HG03520 (cell line): ENCODE data around the gene EFTUD2.
"Not testable (repeated sequence)": the region's sequence is repeated elsewhere in the genome, so short reads cannot be mapped to it uniquely, and the experiment has no call there.

Source experiments
- ATAC-seq: cut with Tn5 transposase; IDR thresholded peaks from one replicate; pipeline ENCODE4 v1.9.1; 2021; ENCODE audit warnings: mild to moderate bottlenecking, moderate library complexity; ENCODE audit not compliant: unreplicated experiment

EFTUD2 gene

DNA sequence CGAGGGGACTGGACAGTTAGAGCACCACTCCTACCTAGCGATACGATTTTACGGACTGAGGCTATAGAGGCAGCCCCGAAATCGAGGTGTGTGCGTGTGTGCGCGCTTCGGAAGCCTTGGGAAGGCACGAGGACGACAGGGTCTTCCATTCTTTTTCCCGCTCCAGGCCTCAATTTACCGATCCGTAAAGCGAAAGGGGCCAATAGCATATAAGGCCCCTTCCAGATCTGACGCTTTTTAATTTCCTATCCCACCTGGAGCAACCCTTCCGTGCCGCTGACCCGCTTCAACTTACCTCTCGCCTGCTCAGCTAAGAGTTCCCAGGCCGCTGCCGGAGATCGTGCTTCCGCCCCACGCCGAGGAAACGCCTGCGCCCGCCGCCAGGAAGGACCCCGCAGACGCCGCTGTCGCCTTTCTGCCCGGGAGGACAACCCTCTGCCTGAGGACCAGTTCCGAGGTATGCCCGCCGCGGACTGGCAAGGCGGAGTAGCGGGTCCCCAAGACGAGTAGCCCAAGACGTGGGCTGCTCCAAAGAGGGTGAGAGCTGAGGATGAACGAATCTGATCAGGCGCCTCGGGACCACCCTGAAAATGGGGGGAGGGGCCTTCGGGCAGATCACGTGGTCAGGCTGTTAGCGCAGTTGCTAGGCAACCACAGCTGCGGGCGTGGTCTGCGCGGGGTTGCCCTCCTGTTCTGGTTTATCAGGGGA, at the start of gene EFTUD2:
Gene EFTUD2, minus strand, starts transcription at position 372 of the 709 bp plus-strand sequence. CDS start 4,924 bp downstream, outside the sequence.
- ATAC-seq: peak; percentile 61

DNA sequence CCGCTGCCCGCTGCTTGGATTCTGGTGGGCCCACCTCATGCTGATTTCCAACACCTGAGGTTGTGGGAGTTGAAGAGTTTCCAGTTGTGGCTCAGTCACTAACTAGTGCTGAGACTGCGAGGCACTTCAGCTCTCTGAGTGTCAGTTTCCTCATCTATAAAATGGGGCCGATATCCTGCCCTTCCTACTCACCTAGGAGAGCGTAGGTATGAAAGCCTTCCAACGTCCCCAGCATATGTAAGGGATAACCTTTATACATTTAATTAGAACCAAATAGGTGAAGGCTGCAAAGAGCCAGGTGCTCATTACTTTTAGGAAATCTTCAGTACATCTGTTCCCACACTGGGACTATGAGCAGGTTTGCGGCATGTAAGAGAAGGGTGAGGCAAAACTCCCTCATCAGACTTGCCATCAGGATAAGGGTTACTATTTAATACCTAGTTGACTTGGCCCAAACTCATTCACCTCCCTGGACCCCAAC, 49.1 kb upstream of the EFTUD2 start:
- no peak for ATAC-seq

DNA sequence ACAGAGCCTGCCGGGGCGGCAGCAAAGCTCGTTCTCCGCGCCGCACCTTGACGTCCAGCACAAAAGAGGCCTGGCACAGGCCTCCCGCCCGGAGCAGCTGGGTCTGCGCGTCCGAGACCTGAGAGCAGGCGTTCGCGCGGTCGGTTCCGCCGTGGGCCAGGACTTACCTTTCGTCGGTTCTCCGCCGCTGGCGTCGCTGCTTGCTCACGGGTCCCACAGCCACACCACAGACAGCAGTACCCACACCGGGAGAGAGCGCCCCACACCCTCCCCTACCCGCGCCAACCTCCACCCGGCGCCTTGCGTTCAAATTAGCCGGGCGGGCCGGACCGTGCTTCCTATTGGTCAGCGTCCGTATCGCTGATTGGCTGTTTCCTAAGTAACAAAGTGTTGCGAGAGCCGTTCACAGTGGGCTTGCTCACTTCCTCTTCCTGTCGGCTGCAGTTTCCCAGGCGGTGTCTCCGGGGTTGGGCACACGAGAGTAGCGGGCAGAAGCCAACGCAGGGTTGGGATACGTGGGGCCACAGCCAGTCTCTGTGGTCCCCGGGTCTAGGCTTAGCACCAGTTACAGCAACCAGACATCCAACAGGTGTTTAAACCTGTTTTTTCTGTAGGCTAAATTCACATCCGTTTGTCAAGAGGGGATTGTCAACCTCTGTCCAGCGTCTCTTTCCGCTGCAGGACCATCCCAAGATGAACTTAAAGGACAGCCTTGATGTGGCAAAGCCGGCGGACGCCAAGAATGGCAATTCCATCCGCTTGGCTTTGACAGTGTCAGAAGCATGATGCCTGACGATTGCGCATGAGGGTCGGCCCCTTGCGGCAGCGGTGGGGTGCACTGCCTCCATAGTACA, 48.4 kb upstream of the EFTUD2 start, which contains the start of gene KIF18B:
Gene KIF18B, minus strand, starts transcription at position 313 of the 854 bp plus-strand sequence. CDS start 11,429 bp downstream, outside the sequence.
- no peak for ATAC-seq

DNA sequence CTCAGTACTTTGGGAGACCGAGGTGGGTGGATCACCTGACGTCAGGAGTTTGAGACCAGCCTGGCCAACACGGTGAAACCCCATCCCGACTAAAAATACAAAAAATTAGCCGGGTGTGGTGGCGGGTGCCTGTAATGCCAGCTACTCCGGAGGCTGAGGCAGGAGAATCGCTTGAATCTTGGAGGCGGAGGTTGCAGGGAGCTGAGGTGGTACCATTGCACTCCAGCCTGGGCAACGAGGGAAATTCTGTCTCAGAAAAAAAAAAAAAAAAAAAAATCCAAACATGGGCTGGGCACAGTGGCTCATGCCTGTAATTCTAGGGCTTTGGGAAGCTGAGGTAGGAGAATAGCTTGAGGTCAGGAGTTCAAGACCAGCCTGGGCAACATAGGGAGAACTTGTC, 46.4 kb upstream of the EFTUD2 start:
- not testable (repeated sequence) for ATAC-seq

DNA sequence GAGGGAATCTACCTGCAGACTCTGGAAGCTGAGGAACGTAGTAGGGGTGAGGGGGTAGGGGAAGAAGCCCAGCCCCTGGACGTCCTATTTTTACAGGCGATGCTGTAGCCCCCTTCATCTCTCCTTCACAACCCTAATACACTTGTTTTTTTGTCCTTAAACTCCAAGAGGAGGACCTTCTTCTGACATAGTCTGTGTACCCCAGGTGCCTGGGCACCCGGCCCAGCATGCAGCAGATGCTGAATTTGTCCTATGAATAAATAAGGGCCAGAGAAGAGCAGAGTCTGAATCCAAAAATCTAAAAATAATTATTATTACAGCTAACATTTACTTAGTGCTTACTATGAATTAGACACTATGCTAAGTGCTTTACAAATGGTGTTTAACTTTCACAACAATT, 43.2 kb upstream of the EFTUD2 start:
- ATAC-seq: no peak

DNA sequence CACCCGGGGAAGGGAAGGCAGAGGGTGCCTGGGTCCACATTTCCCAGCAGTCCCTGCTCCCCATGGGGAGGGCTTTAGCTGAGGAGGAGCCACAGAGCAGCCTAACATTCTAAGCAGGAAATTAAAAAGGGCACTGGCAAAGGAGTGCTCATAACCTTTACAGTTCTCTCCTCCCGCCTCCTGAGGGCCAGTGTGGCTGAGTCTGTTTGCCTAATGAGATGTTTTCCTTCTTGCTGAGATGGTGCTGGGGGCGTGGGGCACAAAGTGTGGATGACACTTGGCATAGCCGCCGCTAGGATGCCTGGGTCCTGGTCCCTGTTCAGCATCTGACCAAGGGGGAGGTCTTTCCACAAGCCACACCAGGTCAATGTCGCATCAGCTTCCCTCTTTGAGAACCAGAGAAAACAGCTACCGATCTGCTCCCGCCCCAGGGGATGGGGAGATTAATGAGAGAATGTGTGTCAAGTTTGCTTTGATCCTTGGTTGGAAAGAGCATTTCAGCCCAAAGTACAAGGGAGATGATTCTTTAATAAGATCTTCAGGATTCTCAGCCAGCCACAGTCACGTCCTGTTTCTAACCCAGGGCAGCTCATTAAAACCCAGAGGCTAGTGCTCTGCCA, 42.6 kb upstream of the EFTUD2 start:
- ATAC-seq: no peak

DNA sequence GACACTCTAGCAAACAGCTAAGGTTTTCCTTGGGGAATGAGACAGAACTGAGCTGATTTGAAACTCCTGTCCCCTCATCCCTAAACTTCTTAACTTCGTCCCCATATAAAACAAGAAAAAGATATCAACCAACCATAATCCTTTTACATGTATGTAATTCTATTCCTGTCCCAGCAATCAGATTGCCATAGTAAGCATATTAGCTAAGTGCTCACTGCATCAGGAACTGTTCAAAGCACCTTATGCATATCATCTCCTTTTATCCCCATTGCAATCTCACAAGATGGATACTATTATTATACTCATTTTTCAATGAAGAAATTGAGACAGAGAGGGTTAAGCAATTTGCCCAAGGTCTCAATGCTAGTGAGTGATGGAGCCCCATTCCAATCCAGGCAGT, 41.5 kb upstream of the EFTUD2 start:
- no peak for ATAC-seq

DNA sequence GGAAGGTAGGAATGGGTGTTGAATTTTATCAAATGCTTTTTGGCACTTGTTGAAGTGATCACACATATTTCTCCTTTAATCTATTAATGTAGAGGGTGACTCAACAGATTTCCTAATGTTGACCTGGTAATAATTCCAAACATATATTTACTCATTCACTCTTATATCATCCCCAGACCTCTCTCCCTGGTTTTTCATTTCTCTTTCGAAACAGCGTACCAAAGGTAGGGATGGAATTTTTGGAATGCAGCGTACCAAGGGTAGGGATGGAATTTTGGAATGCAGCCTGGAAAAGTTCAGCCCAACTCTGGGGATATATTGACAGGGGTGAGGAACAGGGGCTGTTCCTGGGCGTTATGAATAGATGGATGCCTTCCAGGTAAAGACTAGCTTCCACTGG, 41.1 kb upstream of the EFTUD2 start:
- ATAC-seq: no peak

DNA sequence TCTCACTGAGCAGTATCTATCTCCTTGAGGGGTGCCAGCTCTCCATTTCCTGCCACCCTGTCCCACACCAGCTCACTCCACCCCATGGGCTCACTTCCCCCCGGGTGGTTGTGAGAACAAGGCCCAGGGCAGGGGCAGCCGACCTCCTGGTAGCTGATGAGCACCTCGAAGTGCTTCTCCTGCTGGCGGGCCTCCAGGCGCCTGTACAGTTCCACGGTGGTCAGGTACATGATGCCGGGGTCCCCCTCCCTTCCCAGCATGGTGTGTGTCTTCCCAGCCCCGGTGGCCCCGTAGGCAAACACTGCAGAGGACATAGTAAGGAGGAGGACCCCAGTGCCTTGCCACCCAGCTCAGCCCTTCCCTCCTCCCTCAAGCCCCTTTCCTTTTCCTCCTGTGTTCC, 35.9 kb upstream of the EFTUD2 start:
- ATAC-seq: no peak

DNA sequence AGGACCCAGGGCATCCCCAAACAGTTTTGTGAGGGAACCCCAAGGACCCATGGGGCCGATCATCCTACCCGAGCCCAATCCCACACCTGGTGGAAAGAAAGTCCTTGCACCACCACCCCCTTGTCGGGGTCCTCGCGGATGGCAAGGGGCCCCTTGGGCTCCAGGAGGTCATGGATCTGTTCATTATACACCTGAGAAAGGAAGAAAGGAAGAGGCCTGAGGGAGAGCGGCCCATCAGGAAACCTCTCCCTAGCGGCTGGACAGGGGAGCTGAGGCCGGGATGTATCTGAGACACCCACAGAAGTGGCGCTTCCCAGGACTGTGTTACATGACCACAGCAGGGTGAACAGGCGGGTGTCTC, 35.5 kb upstream of the EFTUD2 start:
- ATAC-seq: no peak

DNA sequence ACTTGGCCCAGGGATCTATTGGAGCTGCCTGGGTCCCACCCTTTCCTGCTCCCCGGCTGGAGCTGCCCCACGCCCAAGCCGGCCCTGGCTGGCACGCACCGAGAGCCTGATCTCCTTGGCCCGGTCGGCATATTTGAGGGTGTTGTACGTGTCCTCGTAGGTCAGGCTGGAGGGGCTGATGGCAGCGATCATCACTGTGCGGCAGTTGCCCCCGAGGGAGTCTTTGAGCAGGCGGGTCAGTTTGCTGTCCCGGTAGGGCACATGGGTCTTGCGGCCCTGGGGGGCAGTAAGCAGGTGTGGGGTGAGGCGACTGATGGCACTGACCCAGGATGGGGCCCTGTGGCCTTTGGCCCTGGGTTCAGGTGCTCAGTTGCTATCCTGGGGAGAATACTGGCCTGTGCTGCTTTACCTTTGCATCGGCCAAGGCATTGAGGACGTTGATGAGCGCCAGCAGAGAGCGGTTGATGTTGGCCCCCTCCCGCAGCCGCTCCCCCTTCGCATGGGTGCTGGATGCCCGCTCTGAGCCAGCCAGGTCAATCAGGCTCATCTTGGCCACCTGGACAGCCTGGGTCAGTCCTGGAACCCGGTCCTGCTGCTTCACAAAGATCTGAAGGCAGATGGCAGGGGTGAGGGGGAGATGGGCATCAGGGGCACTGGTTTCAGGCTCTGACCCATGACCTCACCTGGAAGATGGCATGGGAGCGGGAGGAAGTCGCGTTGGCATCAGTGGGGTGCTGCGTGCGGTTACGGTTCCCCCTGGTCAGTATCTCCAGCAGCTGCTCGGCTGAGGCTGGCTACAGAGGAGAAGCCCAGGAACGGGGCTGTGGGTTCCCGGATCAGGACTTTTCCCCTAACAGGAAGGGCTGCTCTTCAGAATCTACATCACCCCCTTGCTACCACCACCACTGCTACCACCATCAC, 34.8 kb upstream of the EFTUD2 start:
- no peak for ATAC-seq

DNA sequence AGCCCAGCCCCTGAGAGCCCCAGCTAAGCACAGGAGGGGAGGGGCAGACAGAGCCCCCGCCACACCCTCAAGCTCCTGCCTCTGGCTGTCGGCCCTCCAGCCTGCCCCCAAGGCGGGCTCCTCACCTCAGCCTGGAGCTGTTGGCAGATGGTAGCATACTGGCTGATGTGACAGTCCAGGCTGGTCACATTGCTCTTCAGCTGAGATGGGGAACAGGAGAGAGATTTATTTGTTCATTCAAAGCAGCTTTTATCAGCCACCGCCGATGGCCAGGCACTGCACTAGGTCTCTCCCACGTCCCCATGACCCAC, 33.5 kb upstream of the EFTUD2 start:
- ATAC-seq: no peak

DNA sequence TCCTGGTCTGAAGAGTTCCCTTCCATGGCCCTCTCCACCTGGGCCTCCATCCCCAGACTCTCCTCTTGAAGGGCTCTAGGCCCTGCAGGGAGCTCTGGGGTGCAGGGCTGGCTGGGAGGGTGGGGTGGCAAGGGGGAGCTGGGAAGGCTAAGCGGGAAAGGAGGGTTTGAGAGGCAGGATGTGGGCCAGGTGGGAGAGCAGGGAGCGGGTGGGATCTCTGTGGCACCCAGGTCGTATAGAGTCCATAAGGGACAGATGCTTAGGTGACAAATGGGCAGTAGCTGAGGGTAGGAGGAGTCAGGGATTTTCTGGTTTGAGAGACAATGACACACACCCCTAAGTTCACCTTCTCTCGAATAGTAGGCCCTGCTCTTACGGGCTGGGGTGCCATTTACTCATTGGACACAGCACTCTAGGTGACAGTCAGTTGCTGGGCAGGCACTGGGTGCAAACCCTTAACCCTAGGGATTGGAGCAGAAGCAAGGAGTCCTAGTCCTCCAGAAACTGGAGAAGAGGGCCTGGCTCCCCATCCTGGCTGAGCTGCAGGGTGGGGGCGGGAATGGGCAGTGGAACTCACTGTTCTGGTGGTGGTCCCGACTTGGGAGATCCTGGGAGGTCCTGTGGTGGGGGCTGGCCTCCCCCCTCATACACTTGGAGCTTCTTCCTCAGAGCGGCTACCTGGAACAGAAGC, 33.0 kb upstream of the EFTUD2 start:
- ATAC-seq: no peak

DNA sequence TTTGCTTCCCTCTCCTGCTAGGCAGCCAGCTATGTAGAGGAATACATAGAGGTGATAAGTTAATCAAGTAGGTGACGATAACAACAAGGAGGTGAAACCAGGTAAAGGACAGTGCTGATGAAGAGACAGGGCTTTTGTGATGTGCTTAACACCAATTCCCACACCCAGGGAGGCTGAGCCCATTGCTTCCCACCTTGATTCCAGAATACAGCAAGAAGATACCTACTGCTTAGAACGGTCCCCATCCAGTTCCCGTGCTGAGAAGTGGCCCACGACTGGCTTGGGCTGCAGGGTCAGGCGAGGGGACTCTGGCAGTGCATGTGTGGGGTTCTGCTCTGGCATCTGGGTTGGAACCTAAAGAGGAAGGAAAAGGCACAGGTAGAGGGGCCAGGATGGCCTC, 32.1 kb upstream of the EFTUD2 start:
- no peak for ATAC-seq

DNA sequence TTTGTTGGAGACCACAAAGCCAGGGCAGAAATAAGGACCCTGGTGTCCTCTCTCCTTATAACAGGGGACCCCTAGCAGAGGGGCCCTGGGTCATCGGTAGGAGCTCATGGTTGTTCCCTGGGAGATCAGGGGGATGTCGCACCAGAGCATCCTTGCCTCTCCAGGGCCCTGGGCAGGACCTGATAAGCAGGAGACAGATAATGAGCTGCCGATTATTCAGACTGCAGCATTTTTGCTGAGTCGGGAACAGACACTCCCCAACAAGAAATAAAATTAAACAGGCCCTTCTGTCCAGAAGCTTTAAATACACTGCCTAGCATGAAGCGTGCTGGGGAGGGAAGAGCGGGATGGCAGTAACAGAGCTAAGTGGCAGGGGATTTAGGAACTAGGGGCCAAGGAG, 31.4 kb upstream of the EFTUD2 start:
- ATAC-seq: no peak

DNA sequence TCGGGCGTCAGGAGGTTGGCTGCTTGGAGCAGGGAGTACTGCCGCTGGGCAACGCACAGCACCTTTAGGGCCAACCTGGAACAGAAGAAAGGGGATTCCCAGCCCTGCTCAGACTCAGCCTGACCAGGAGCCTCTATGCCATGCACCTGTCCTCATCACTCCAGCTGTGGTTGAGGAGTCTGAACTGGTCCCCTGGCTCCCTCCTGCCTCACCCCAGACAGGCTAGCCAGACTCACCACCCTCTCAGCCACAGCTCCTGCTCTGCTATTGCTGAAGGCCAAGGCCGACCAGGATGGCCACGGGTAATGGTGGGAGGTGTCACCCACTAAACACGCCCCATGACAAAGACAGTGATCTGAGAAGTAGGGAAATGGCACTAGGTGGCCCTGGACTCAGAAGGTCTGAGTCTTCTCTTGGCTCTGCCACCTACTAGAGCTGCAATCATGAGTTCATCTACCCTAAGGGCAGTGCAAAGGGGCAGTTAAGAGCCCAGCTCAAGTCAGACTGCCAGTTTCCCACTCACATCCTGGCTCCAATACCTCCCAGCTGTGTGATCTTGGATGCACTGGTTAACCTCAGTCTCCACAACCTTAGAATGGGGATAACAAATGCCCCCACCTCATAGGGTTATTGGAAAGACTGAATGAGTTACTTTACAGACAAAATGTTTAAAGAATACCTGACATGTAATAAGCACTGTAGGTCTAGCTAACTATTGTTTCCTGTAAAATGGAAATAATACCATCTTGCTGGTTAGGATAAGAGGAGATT, 29.9 kb upstream of the EFTUD2 start:
- ATAC-seq: no peak

DNA sequence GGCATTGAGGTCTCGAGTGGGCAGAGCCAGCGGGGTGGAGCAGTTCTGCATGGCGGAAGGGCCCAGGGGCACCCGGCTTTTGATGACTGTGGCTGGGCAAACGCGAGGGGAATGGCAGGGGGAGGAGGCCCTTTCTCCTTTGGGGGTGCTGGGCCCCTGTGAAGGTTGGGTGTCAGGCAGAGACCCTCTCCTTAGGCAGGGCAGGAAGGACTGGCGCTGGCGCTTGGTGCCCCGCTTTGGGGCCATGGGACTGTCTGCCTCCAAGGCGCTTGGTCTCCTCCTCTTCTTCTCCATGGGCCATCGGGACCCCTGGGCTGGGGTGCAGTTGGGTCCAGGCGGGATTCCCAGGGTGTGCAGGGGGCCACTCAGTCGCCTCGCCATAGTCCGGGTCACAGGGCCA, 28.9 kb upstream of the EFTUD2 start:
- ATAC-seq: no peak

DNA sequence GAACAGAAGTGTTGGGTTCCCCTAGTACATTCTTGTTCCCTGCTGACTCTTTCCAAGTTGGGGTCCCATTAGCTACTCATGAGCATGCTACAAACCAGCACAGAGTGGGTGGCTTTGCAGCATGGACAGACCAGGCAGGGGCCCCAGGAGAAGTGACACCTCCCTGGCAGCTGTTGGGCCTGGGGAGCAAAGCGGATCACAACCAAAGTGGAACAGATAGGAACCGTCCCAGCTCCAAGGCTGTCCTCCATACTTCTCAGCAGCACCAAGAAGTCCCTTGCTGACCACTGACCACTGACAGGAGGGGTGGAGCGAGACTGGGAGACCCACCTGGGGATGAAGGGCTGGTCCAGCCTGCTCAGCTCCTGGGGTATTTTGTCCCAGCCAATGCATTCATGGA, 28.5 kb upstream of the EFTUD2 start:
- no peak for ATAC-seq

DNA sequence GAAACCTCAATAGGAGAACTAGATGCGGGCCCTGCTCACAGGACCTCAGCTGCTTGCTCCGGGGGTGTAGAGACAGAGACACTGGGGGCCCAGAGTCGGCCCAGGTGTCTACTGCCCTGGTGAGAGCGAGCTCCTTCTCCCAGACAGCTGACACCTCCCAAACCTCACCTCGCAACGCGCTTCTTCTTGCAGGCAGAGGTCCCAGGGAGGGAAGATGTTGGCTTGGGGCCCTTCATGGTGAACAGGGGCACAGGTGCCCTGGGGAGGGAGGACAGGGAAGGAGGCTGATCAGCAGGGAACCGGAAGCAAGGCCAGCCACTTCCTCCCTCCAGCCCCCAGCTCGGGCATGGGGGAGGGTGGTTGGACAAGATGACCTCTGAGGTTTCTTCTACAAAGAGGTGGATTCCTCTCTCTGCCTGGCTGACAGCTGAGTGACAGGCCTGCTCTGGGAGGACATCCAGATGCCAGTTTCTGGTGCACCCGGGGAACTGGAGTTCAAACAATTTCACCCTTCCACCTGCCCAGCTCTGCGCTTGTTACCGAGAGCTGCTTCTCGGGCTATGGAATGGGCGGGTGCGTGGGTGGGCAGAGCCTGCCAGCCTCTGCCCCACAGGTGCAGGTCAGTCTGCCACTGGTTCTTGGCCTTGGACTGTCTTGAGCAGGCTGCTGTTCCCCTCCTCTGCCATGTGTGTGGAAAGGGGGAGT, 27.7 kb upstream of the EFTUD2 start:
- ATAC-seq: no peak
